ENCODE measurements around the gene TTLL3. TPM values are rescaled to one million over a fixed set of nuclear protein-coding genes. Genes with fewer than 3 reads are reported as not detected.
A peak's percentile ranks its signal among the peaks of the same experiment; 100 is the strongest.

Gene TTLL3
- total RNA-seq = 10 to 100 TPM; 13.8 to 68.0 (median 39.5) TPM
- 100 to 1,000 TPM in 2 of 3 donors, 10 to 100 TPM in 1; 10.1 to 214 (median 146) TPM for polyA plus RNA-seq
- long read RNA-seq, donor 1, full-length matches to known transcripts = 4 of 70 reads
- long read RNA-seq, donor 1, partial matches to known transcripts = 22 of 70 reads
- long read RNA-seq, donor 1, other reads (novel, unspliced or antisense) = 44 of 70 reads
- long read RNA-seq, donor 2, partial matches to known transcripts = 12 of 35 reads
- long read RNA-seq, donor 2, other reads (novel, unspliced or antisense) = 19 of 35 reads
- long read RNA-seq, donor 3, partial matches to known transcripts = 6 of 46 reads
- long read RNA-seq, donor 3, other reads (novel, unspliced or antisense) = 40 of 46 reads
- long read RNA-seq, donor 4, full-length matches to known transcripts = 1 of 3 reads
- long read RNA-seq, donor 4, partial matches to known transcripts = 1 of 3 reads
- long read RNA-seq, donor 4, other reads (novel, unspliced or antisense) = 1 of 3 reads
- long read RNA-seq, donor 5, partial matches to known transcripts = 3 of 15 reads
- long read RNA-seq, donor 5, other reads (novel, unspliced or antisense) = 11 of 15 reads
- long read RNA-seq, donor 6, partial matches to known transcripts = 2 of 5 reads
- long read RNA-seq, donor 6, other reads (novel, unspliced or antisense) = 2 of 5 reads
- long read RNA-seq, donor 7, full-length matches to known transcripts = 1 of 22 reads
- long read RNA-seq, donor 7, partial matches to known transcripts = 7 of 22 reads
- long read RNA-seq, donor 7, other reads (novel, unspliced or antisense) = 14 of 22 reads
- long read RNA-seq, donor 8, full-length matches to known transcripts = 6 of 89 reads
- long read RNA-seq, donor 8, partial matches to known transcripts = 39 of 89 reads
- long read RNA-seq, donor 8, other reads (novel, unspliced or antisense) = 44 of 89 reads
- long read RNA-seq, donor 9, partial matches to known transcripts = 0 of 3 reads
- long read RNA-seq, donor 9, other reads (novel, unspliced or antisense) = 0 of 3 reads
- long read RNA-seq, donor 10 = 0 reads

GRCh38 chr3:9809615-9810432 is at the start of gene TTLL3:
TSS of gene TTLL3 (plus strand) at chr3:9810262. CDS start at chr3:9810662, 400 bp downstream.
- TF ChIP-seq, protein P1, sequence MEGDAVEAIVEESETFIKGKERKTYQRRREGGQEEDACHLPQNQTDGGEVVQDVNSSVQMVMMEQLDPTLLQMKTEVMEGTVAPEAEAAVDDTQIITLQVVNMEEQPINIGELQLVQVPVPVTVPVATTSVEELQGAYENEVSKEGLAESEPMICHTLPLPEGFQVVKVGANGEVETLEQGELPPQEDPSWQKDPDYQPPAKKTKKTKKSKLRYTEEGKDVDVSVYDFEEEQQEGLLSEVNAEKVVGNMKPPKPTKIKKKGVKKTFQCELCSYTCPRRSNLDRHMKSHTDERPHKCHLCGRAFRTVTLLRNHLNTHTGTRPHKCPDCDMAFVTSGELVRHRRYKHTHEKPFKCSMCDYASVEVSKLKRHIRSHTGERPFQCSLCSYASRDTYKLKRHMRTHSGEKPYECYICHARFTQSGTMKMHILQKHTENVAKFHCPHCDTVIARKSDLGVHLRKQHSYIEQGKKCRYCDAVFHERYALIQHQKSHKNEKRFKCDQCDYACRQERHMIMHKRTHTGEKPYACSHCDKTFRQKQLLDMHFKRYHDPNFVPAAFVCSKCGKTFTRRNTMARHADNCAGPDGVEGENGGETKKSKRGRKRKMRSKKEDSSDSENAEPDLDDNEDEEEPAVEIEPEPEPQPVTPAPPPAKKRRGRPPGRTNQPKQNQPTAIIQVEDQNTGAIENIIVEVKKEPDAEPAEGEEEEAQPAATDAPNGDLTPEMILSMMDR (IDR thresholded peaks at IDR 0.05) = peak in 1 of 6 experiments; percentile 13
- TF ChIP-seq POLR2A (IDR thresholded peaks at IDR 0.05) = peak in 1 of 2 donors; percentile 73
- Histone ChIP-seq H3K36me3 (replicated peaks in 1 of 2) (peaks cover 0 to 32% of the 10 kb centered on the region in 2 donors), H3K4me3 (peak within 1 kb of the TSS; percentile 5 to 68 (median 52)), H3K9me3 (replicated peaks in 1 of 3) (no peaks in the 10 kb centered on the region), H3K27ac (peak within 1 kb of the TSS; percentile 11 to 93 (median 88)), H3K27me3 (no peaks in the 10 kb centered on the region), H3K4me1 (replicated peaks in 1 of 2) (peaks cover 0 to 15% of the 10 kb centered on the region in 2 donors)
- intact Hi-C loops (cut with DNase I) = loop anchor here in 1 of 2 donors (10.0 kb wide), 1 partner anchor 55 kb away; no protein-coding TSS in a partner anchor
- peak; percentile 68 to 87 (median 78) for DNase-seq
- WGBS, 4 donors = 1 to 6% (median 3%) methylated on average over 4 to 76 of the region's 76 CpGs

- peaks cover 0 to 81% of the 10 kb centered on the region in 2 donors for H3K36me3 ChIP-seq (replicated peaks in 1 of 2)
- peaks cover 0 to 2% of the 10 kb centered on the region in 2 donors for H3K4me1 ChIP-seq (replicated peaks in 1 of 2)
- intact Hi-C loops (cut with DNase I) = no loop called here
- TF ChIP-seq POLR2A (IDR thresholded peaks at IDR 0.05) = no peak
- TF ChIP-seq, protein P1 (IDR thresholded peaks at IDR 0.05) = no peak
- no peaks in the 10 kb centered on the region for H3K27me3 ChIP-seq
- no peak overlapping the region for H3K27ac ChIP-seq
- H3K4me3 ChIP-seq = no peak overlapping the region
- H3K9me3 ChIP-seq (replicated peaks in 1 of 3) = no peaks in the 10 kb centered on the region
- DNase-seq = no peak
- WGBS, 4 donors = 94 to 95% (median 94%) methylated on average over 10 of the region's 10 CpGs
Measured at GRCh38 chr3:9760779-9761505, 49.1 kb upstream of the TTLL3 start.

DNA sequence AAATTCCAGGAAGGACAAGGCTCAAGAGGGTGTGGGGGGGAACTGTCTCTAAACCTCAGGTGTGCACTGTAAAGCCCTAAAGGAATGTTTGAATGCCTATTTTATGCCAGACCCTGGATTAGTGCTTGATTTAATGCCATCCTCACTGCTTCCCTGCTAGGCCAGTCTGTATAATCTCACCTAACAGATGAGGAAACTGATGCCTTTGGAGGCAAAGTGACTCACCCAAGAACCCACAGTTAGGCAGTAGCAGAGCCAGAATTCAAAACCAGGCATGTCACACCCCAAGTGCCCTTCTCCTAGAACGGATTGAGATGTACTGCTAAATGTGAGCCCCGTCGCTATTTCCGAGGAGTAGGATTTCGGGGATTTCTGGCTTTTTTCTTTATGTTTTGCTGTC is 48.1 kb upstream of the TTLL3 start:
- intact Hi-C loops (cut with DNase I) = no loop called here
- Histone ChIP-seq H3K27ac (no peak overlapping the region), H3K36me3 (replicated peaks in 1 of 2) (peaks cover 0 to 77% of the 10 kb centered on the region in 2 donors), H3K4me3 (no peak overlapping the region), H3K9me3 (replicated peaks in 1 of 3) (no peaks in the 10 kb centered on the region), H3K4me1 (replicated peaks in 1 of 2) (peaks cover 4 to 11% of the 10 kb centered on the region in 2 donors), H3K27me3 (no peaks in the 10 kb centered on the region)
- DNase-seq = no peak
- TF ChIP-seq, protein P1 (IDR thresholded peaks at IDR 0.05) = no peak
- TF ChIP-seq POLR2A (IDR thresholded peaks at IDR 0.05) = no peak
- WGBS, 4 donors = 93 to 97% (median 96%) methylated on average over 5 of the region's 5 CpGs
